AML-193 (cell line): ENCODE data around the gene SHISA4.
"Not testable (repeated sequence)": the region's sequence is repeated elsewhere in the genome, so short reads cannot be mapped to it uniquely, and the experiment has no call there.

Experiments
- DNase-seq, 2 experiments: peaks; one replicate each; lab custom pipeline; 2025; lab: John Stamatoyannopoulos, UW

The SHISA4 gene

DNA sequence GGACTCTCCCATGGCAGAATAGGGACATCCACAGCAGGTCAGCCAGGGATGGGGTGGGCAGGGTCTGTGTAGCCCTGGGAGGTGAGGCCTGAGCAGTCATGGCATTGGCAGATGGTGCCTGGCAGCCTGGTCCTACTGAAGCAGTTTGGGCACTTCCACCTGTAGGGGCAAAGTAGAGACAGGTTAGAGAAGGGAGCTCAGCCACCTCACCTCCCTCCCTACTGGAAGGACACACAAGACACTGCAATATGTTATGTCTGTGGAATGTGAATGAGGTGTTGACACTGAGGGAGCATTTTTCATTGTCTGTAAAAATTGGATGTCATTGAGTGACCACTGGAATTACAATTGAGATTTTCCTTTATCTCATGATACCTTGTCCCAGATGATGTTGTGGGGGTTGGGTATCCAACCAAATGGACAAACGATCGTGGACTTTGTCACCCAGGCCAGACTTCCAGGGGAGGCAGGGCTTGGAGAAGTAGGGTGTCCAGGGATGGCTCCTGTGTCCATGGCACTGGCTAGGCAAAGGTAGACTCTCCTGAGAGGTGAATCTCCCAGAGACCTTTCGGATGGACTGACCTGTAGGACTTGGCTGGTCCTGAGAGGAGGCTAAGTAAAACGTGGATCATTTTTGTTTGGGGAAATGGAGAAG lies 9.7 kb downstream of the SHISA4 start:
- no peak for DNase-seq

GRCh38 chr1:201898992-201899391 lies 10.3 kb downstream of the SHISA4 start:
- DNase-seq = no peak

- DNase-seq = no peak
Observed at GRCh38 chr1:201899683-201900429, 11.2 kb downstream of the SHISA4 start.

DNA sequence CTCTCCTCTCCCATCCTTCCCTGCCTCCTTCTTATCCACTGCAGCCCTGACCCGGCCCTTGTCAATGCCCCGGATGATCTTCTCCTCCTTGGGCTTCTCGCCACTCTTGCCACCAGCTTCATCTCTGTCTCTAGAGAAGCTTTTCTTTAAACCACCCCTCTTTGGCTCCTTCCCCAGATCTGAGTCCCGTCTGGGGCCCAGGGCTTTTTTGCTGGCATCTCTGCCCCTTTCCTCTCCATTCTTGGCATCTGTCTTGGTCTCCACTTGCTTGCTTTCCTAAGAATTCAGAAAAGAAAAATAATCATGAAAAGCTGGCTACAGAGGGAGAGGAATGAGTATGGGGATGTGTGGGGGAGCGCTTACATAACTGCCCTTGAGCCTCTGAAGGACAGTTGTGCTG lies 11.8 kb downstream of the SHISA4 start:
- DNase-seq = no peak

DNA sequence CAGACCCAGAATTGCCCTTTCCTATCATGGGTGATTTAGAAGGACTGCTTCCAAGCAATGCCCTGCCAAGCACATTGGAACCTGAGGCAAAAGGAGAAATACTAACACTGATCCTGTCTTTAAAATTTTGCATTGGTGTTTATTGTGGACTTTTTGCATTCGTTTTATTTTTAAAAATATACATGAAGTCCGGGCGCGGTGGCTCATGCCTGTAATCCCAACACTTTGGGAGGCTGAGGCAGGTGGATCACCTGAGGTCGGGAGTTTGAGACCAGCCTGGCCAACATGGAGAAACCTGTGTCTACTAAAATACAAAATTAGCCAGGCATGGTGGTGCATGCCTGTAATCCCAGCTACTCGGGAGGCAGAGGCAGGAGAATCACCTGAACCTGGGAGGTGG lies 12.3 kb downstream of the SHISA4 start:
- DNase-seq = not testable (repeated sequence)

GRCh38 chr1:201902198-201902597 lies 13.5 kb downstream of the SHISA4 start:
- no peak for DNase-seq

GRCh38 chr1:201903135-201903534 lies 14.4 kb downstream of the SHISA4 start:
- DNase-seq = no peak

DNA sequence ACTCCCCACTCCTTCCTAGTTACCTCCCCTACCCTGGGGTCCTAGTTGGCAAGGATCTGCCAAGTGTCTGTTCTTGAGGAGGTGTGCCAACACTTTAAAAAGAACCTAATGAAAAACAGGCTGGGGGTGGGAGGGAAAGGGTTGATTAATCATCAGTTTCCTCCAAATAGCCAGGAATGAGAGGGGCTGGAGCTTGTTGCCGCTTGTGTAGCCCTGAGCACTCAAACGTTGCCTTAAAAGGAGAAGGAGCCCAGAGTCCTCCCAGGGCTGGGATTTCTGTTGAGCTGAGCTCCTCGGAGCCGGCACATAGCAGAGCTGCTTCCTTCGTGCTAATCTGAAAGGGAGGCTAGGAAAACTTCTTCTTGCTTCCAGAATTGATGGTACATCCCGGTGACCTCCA lies 15.9 kb downstream of the SHISA4 start:
- no peak for DNase-seq

DNA sequence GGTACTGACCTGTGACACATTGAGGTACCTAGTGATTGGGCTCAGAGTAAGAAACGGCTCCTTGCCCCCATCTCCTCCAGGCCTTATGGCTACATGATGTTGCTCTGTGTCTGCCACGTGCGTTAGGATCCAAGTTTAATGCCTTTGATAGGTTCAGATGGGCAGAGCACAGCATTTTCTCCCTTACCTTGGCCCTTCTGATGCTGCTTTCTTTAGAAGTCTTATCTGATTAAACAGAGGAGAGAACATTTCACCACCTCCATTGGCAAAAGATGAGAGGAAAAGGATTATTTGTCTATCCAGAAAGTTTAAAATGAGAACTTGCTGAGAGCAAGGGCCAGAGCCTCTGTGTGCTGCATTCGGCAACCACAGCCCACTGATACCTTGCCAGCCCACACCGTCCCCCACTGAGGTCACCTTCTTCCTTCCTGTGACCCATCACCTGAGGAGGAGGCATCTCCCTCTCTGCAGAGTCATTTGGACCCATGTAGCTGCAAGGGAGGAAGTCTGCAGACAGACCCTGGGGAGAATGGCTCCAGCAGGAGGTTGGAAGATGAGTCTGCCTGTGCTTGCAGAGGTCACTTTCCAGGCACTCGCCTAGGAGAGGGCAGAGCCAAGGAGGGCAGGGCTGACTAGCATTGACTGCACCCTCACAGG lies 16.7 kb downstream of the SHISA4 start:
- no peak for DNase-seq

DNA sequence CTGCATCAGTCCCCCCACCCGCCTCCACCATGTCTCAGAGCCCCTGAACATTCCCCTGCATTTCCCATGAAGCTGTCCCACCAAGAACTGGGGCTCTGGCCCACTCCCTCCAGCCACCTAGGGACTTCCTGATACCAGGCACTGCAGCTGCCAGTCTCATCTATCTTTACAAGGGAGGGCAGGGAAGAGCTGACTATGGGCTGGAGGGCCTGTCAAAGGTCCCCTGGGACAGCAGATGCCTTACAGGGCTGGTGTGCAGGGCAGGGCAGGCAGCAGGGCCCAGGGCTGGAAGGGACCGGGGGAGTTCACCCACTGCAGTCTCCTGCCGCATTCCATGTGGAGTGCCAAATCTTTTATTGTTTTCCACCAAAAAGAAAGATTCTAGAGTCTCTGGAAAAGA lies 17.6 kb downstream of the SHISA4 start:
- DNase-seq = no peak

GRCh38 chr1:201907621-201908020 lies 18.9 kb downstream of the SHISA4 start:
- DNase-seq = no peak

DNA sequence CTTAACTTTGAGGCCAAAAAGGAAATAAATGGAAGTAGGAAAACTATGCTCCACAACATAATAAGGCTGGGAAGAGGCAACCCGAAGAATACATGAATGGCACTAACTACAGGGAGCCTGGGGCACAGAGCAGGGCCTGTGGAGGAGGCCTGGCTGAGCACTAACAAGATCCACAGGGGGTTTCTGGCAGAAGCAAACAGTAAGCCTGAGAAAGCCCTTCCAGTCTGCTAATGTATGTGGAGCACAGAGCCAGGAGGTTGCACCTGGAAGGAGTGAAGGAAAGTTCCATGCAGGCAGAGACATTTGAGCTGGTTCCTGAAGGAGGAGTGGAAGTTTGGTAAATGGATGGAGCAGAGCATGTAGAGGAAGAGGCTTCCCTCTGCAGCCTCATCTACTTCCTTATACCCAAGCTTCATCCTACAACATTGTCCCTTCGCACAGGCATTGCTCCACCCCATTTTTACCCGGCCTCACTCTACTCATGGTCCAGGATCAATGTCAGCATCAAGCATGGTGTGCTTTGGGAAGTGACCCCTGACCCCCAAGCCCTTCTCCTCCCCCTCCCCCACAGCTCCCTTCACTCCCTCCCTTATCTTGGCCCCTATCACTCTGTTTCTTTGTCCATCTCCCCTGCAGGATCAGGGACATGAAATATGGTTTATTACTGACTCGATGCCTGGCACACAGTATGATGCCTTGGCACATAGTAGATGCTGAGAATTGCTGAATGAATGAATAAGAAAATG lies 23.3 kb downstream of the SHISA4 start:
- no peak for DNase-seq

DNA sequence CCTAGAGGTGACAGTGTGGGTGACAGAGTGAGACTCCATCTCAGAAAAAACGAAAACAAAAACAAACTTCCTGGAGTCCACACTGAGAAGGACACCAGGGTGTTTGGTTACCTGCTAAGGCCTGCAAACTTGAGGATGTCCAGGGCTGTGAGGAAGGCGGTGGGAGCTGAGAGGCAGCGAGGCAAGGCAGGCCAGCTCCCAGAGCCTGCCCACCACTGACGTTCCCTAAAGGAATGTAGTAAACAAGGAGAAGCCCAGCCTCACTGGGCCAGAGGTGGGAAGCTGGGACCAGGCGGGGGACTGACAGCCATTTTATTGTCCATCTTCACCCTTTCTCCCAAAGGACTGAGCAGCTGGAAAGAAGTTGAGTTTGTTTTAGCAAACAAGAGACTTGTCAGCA lies 24.1 kb downstream of the SHISA4 start:
- DNase-seq = no peak

DNA sequence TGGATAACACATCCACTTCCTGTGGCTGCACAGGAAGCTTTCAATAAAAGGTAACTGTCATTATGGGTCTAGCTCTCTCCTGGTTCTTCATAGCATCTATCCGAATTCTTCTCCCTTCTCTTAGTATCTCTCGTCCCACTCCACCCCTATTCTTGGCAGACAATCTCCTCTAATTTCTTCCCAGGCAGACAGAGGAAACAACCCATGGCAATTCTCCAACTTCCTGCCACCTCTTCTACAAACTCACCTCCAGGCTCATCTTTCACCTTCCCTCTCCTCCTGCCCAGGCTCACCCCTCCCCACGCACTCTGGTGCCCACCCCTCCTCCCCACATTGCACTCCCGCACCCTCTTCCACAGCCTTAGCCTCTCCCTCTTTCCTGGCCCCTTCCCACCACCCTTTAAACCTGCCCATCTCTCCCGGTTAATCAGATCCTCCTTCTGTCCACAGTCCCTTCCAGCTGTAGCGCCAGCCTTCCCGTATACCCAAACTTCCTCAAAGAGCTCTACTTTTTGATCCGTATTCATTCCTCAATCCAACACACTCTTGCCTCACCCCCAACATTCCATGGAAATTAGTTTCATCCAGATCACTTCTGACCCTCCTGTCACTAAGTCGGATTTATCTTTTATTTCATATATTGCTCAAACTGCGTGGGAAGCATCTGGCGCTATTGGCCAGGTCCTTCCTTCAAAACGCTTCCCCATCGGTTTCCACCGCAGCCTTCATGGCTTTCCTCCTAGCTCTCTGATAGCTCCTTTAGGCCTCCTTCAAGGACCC lies 25.9 kb downstream of the SHISA4 start:
- no peak for DNase-seq

DNA sequence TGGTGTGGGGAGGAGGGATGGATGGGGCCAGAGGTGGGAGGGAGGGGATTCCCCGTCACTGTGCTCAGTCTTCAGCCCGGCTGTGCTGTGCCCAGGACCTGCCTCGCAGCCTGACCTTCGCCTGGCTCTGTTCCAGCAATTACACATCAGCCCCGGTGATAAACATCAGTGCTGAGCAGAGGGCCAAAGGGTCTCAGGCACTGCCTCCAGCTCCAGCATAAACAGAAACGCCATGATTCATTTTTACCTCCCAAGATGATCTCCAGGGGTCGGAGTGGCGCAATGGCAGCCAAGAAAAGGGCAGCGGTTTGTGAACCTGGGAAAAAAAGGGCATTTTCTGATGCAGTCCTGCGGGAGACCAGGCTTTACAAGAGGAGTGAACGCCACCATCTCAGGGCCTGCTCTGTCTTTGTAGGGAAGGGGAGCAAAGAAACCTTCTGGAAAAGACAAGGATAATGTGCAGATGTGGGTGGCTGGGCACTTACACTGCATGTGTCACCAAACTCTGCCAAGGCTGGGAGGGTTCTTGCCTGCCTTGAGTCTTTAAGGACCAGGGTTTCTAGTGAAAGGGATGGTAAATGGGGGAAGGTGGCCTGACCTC lies 28.1 kb downstream of the SHISA4 start:
- DNase-seq = no peak

- DNase-seq = no peak
Observed at GRCh38 chr1:201917362-201918033, 28.8 kb downstream of the SHISA4 start.

GRCh38 chr1:201918343-201918742 lies 29.6 kb downstream of the SHISA4 start:
- no peak for DNase-seq

GRCh38 chr1:201921952-201922558 lies 33.4 kb downstream of the SHISA4 start:
- no peak for DNase-seq

- DNase-seq = no peak
Observed at GRCh38 chr1:201925301-201925567, 36.5 kb downstream of the SHISA4 start.

GRCh38 chr1:201925981-201926645 lies 37.4 kb downstream of the SHISA4 start:
- DNase-seq = no peak
